K562 (cell line): ENCODE measurements around the gene ZDHHC11. TPM values are rescaled to one million over a fixed set of nuclear protein-coding genes. Genes with fewer than 3 reads are reported as not detected.

Source experiments
- ATAC-seq: fragments of 200-7000 bp; cut with Tn5 transposase; 3 replicates; pipeline ENCODE4 v1.9.1; 2020; ENCODE audit warnings: moderate library complexity
- BruUV-seq: library from RNA; stranded (reverse); fragments of 400-500 nt; replicated peaks from 2 replicates; lab custom pipeline; 2021; lab: Mats Ljungman, UMichigan
- CTCF ChIA-PET: fragments of 300-600 bp; formaldehyde crosslinking; extraction: SDS; loops from one replicate; lab custom pipeline; 2021; ENCODE audit warnings: low intra/inter-chr PET ratio; lab: Yijun Ruan, JAX
- POLR2A ChIA-PET: fragments of 300-600, 350-650 bp; sonication (Branson Sonifier 250); formaldehyde crosslinking; extraction: SDS; loops from one replicate; lab custom pipeline; 2021; ENCODE audit warnings: antibody characterized with exemption, inconsistent platforms; lab: Yijun Ruan, JAX
- DNase-seq, 4 experiments: peaks; one replicate each; pipeline versions ENCODE4 v3.0.0 to v3.0.0-alpha.2; 2011 to 2018; ENCODE audit warnings: low spot score in 3 of 4, mixed read lengths in 3 of 4; ENCODE audit errors: extremely low read depth in 1 of 4
- FAIRE-seq: peaks from 2 replicates; lab custom pipeline; 2011; peaks lifted over from hg19 to GRCh38; lab: Jason Lieb, UNC
- H2AFZ ChIP-seq: 2 replicates; pipeline ENCODE4 v1.6.0; 2011; ENCODE audit warnings: low read depth, low read length, control low read depth, inconsistent platforms
- H3K27ac ChIP-seq: fragments of 200-600 bp; 3 replicates; pipeline ENCODE4 v1.8.0; 2011; ENCODE audit warnings: low read depth, mild to moderate bottlenecking, control low read depth, inconsistent platforms, low read length, moderate library complexity, mixed read lengths; ENCODE audit errors: extremely low read depth
- H3K27me3 ChIP-seq, 2 experiments: fragments of 300-600 bp in 1 of 2; 2 replicates in 1 of 2; 3 replicates in 1 of 2; pipeline versions ENCODE4 v1.6.0 to v1.8.0; 2011; ENCODE audit warnings: inconsistent platforms in 2 of 2, low read length in 2 of 2, mild to moderate bottlenecking in 1 of 2, mixed read lengths in 1 of 2, moderate library complexity in 1 of 2; ENCODE audit not compliant: control insufficient read depth in 2 of 2, insufficient read depth in 2 of 2
- H3K36me3 ChIP-seq: fragments of 300-600 bp; 3 replicates; pipeline ENCODE4 v1.8.0; 2011; ENCODE audit warnings: mild to moderate bottlenecking, low read length, inconsistent platforms; ENCODE audit not compliant: control insufficient read depth, insufficient read depth
- H3K4me1 ChIP-seq, 2 experiments: fragments of 200-600 bp in 1 of 2; replicated peaks in 1 of 2; 2 replicates in 1 of 2; 3 replicates in 1 of 2; pipeline versions ENCODE4 v1.5.1 to v1.8.0; 2011; ENCODE audit warnings: inconsistent platforms in 2 of 2, low read length in 2 of 2, mild to moderate bottlenecking in 1 of 2, mixed read lengths in 1 of 2, moderate library complexity in 1 of 2; ENCODE audit not compliant: control insufficient read depth in 2 of 2, insufficient read depth in 2 of 2
- H3K4me2 ChIP-seq: 2 replicates; pipeline ENCODE4 v1.6.1; 2011; ENCODE audit warnings: low read length, control low read depth, inconsistent platforms, mixed read lengths; ENCODE audit not compliant: insufficient read depth
- H3K4me3 ChIP-seq: fragments of 200-600 bp; sonication (generic), shearing (Covaris generic); 2 replicates; pipeline ENCODE4 v1.5.1; 2016; ENCODE audit warnings: control low read depth, inconsistent platforms
- H3K79me2 ChIP-seq: fragments of 200-600 bp; 3 replicates; pipeline ENCODE4 v1.8.0; 2011; ENCODE audit warnings: low read length, inconsistent platforms; ENCODE audit not compliant: control insufficient read depth, insufficient read depth
- H3K9ac ChIP-seq, 2 experiments: 2 replicates each; pipeline versions ENCODE4 v1.6.0 to v1.6.1; 2011; ENCODE audit warnings: low read depth in 2 of 2, low read length in 2 of 2, control low read depth in 1 of 2, inconsistent platforms in 1 of 2, mild to moderate bottlenecking in 1 of 2, mixed read lengths in 1 of 2; ENCODE audit not compliant: insufficient read depth in 1 of 2
- H3K9me1 ChIP-seq: one replicate; pipeline ENCODE4 v1.6.0; 2011; ENCODE audit warnings: inconsistent platforms, mild to moderate bottlenecking, low read length, moderate library complexity; ENCODE audit not compliant: control insufficient read depth, insufficient read depth
- H3K9me3 ChIP-seq: replicated peaks from 2 replicates; pipeline ENCODE4 v1.5.1; 2011; ENCODE audit warnings: low read depth, low read length, inconsistent platforms; ENCODE audit not compliant: control insufficient read depth, insufficient read depth
- H4K20me1 ChIP-seq: replicated peaks from 2 replicates; pipeline ENCODE4 v1.6.1; 2011; ENCODE audit warnings: low read length, inconsistent platforms, mixed read lengths; ENCODE audit not compliant: control insufficient read depth, insufficient read depth
- EHMT2 ChIP-seq: fragments of 450-650 bp; IDR thresholded peaks from 2 replicates; pipeline ENCODE4 v1.6.1; 2018; ENCODE audit warnings: antibody characterized with exemption
- ETV5 ChIP-seq: sonication (generic); formaldehyde crosslinking; IDR thresholded peaks from 2 replicates; pipeline ENCODE4 v1.4.0; 2020; ENCODE audit warnings: low read depth, mild to moderate bottlenecking, missing genetic modification reagents
- FOXP4 ChIP-seq: sonication (generic); formaldehyde crosslinking; IDR thresholded peaks from 2 replicates; pipeline ENCODE4 v1.8.0; 2022; ENCODE audit warnings: mild to moderate bottlenecking, missing genetic modification reagents, borderline replicate concordance
- NKRF ChIP-seq: fragments of 450-650 bp; IDR thresholded peaks from 2 replicates; pipeline ENCODE4 v1.6.1; 2016; ENCODE audit warnings: borderline replicate concordance
- RHOXF2B ChIP-seq: fragments of 250-450 bp; sonication (Bioruptor Pico); conservative IDR thresholded peaks from 2 replicates; pipeline ENCODE4 v1.5.1; 2021
- SMAD2 ChIP-seq: fragments of 150-350 bp; IDR thresholded peaks from 2 replicates; pipeline ENCODE4 v1.6.1; 2014; ENCODE audit warnings: low read depth, mild to moderate bottlenecking, low read length
- SMAD3 ChIP-seq: fragments of 450-650 bp; formaldehyde crosslinking; conservative IDR thresholded peaks from 2 replicates; pipeline ENCODE4 v1.4.0; 2020; ENCODE audit warnings: mild to moderate bottlenecking
- ZNF384 ChIP-seq: IDR thresholded peaks from 2 replicates; pipeline ENCODE4 v1.6.1; 2012; ENCODE audit warnings: low read depth, low read length, improper control_type of control experiment
- ZNF518B ChIP-seq: fragments of 250-450 bp; sonication (Bioruptor Pico); IDR thresholded peaks from 2 replicates; pipeline ENCODE4 v1.5.0; 2021; ENCODE audit warnings: mild to moderate bottlenecking, moderate library complexity
- ZNF584 ChIP-seq: fragments of 200-800 bp; sonication (Bioruptor generic); IDR thresholded peaks from 2 replicates; pipeline ENCODE4 v1.6.1; 2016; ENCODE audit warnings: low read depth, mild to moderate bottlenecking, missing genetic modification characterization, missing compliant biosample characterization
- WGBS: fragments of 100-300 bp; shearing (Covaris generic); methylation state at CpG from one replicate; pipeline ENCODE4 v1.1.6; 2016; ENCODE audit warnings: low coverage, mixed read lengths; ENCODE audit not compliant: insufficient coverage; ENCODE audit errors: missing lambda C conversion rate; 5-methylcytosine and 5-hydroxymethylcytosine counted together
- in situ Hi-C: fragments of 300-500 bp; cut with MboI; formaldehyde crosslinking; loops from 4 replicates; pipeline ENCODE4 v1.15.0; 2018; ENCODE audit warnings: inconsistent platforms, mixed read lengths
- intact Hi-C: fragments of 100-400 bp; cut with micrococcal nuclease; formaldehyde crosslinking; loops from 2 replicates; pipeline ENCODE4 v1.14.2; 2022
- polyA plus RNA-seq, 8 experiments: library from polyadenylated mRNA; depleted of rRNA in 4 of 8; stranded (reverse) in 5 of 8; unstranded in 3 of 8; fragments of >200 nt; fragmentation: Nextera tagmentation in 2 of 8; fragmentation: Illumina TruSeq in 1 of 8; extraction: Ambion mirVana in 2 of 8; extraction: Trizol in 1 of 8; gene quantifications; 2 replicates each; pipeline versions ENCODE4 v1.2.1 to v1.2.3, GENCODE V29; 2011 to 2014; ENCODE audit warnings: inconsistent platforms in 1 of 8, missing spikeins in 1 of 8
- total RNA-seq, 7 experiments: library from RNA; depleted of rRNA in 6 of 7; stranded (reverse); fragments of >200 nt in 6 of 7; fragmentation: Illumina TruSeq in 2 of 7; extraction: Trizol in 2 of 7; gene quantifications; 2 replicates each; pipeline versions ENCODE4 v1.2.1 to v1.2.3, GENCODE V29; 2011 to 2021; ENCODE audit warnings: low replicate concordance in 1 of 7
- TF ChIP-seq, protein P1 (sequence below): IDR thresholded peaks from 2 replicates; pipeline ENCODE4 v1.6.1; 2012; ENCODE audit warnings: low read depth, low read length, improper control_type of control experiment, borderline replicate concordance

Gene ZDHHC11
- total and polyA plus RNA-seq, 9 of the 15 experiments (the other 6 are each of a cell fraction or from before 2014, with no cell fraction given): 0.07 to 2.3 (median 0.52) TPM

GRCh38 chr5:873328-873727, 22.5 kb upstream of the ZDHHC11 start:
- no peaks in the 10 kb centered on the region for H3K9me3 ChIP-seq
- no TSS peak for BruUV-seq
- H3K79me2 ChIP-seq: peaks cover 4% of the 10 kb centered on the region; the same call in 2 of the 3 replicates
- intact Hi-C loops (no loop called here), in situ Hi-C loops (no loop called here)
- WGBS: 80% methylated on average over 8 of the region's 8 CpGs
- DNase-seq (no peak), ATAC-seq (no peak; the same call in 2 of the 3 replicates), FAIRE-seq (no peak)
- no peak overlapping the region for H3K9ac ChIP-seq
- ChIA-PET CTCF (no interaction called here), POLR2A (interaction anchor here (0.6 to 1.8 kb wide), 3 partner anchors 8 to 12 kb away, joined by 3 to 8 read pairs (median 5); no protein-coding TSS in a partner anchor)
- H3K27ac ChIP-seq: no peak overlapping the region
- no peak overlapping the region for H3K4me2 ChIP-seq
- H3K36me3 ChIP-seq: peaks cover 97% of the 10 kb centered on the region
- H2AFZ ChIP-seq: no peak overlapping the region
- no peaks in the 10 kb centered on the region for H3K9me1 ChIP-seq
- peaks cover 0 to 5% of the 10 kb centered on the region in 2 experiments; a peak in 2 of 5 replicates for H3K4me1 ChIP-seq
- H3K27me3 ChIP-seq: no peaks in the 10 kb centered on the region
- TF ChIP-seq ZNF584 (CRISPR knock-in tag): no peak
- TF ChIP-seq ZNF518B (CRISPR knock-in tag): no peak
- TF ChIP-seq, protein P1, sequence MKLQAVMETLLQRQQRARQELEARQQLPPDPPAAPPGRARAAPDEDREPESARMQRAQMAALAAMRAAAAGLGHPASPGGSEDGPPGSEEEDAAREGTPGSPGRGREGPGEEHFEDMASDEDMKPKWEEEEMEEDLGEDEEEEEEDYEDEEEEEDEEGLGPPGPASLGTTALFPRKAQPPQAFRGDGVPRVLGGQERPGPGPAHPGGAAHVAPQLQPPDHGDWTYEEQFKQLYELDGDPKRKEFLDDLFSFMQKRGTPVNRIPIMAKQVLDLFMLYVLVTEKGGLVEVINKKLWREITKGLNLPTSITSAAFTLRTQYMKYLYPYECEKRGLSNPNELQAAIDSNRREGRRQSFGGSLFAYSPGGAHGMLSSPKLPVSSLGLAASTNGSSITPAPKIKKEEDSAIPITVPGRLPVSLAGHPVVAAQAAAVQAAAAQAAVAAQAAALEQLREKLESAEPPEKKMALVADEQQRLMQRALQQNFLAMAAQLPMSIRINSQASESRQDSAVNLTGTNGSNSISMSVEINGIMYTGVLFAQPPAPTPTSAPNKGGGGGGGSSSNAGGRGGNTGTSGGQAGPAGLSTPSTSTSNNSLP: no peak
- no peak for TF ChIP-seq SMAD2
- no peak for TF ChIP-seq RHOXF2B (CRISPR knock-in tag)
- no peak for TF ChIP-seq EHMT2
- TF ChIP-seq SMAD3 (CRISPR knock-in tag): no peak
- TF ChIP-seq ETV5 (CRISPR knock-in tag): no peak
- TF ChIP-seq NKRF: no peak
- no peak for TF ChIP-seq ZNF384
- no peak for TF ChIP-seq FOXP4 (CRISPR knock-in tag)
- peaks cover 15% of the 10 kb centered on the region for H4K20me1 ChIP-seq
- H3K4me3 ChIP-seq: no peak overlapping the region
